ENCODE measurements around the gene FAM193A. TPM values are rescaled to one million over a fixed set of nuclear protein-coding genes. Genes with fewer than 3 reads are reported as not detected.

The FAM193A gene
- total RNA-seq, 1 donor from 2014 or later, result 14.6 TPM

DNA sequence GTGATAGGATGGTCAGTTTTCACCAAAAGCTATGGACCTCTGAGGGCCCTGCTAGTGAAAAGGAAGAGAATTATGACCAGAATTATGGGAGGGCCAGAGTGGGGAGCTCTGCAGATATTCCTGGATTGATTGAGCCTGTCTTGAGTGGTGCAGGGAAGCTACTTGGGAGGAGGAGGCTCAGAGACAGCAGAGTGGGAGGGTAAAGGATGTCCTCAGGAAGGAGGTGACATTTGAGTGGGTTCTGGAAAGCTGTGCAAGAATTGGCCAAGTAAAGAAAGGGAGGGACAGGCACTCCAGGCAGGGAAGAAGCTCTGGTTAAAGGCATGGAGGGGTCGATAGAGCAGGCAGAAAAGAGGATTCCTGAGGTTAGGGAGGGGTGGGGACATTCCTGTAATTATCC, 43.5 kb upstream of the FAM193A start:
- DNase-seq (ENCODE audit: low read depth), result no peak
- H3K4me3 ChIP-seq (ENCODE audit: low read depth, low read length), result no peak overlapping the region
- TF ChIP-seq CTCF (conservative IDR thresholded peaks at IDR 0.05; ENCODE audit: low read depth, low read length), result no peak

- no peak for TF ChIP-seq CTCF (conservative IDR thresholded peaks at IDR 0.05; ENCODE audit: low read depth, low read length)
Observed at GRCh38 chr4:2494992-2495391, 41.5 kb upstream of the FAM193A start.

DNA sequence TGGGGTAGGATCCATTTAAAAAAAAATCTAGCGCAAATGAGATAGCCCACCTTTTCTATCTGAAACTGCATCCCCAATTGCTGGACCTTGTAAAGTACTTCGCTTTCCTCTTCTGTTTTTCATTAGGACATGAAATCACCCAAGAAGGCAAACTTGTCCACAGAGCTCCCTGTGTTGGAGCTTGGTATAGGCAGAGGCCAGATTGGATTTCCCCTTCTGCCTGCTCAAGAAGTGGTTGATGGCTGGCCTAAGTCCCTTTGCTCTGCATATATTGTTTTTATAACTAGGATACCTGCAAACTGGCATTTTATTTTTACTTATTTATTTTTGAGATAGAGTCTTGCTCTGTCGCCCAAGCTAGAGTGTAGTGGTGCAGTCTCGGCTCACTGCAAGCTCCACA, 39.1 kb upstream of the FAM193A start:
- DNase-seq (ENCODE audit: low read depth), result no peak
- TF ChIP-seq CTCF (conservative IDR thresholded peaks at IDR 0.05; ENCODE audit: low read depth, low read length), result no peak
- H3K4me3 ChIP-seq (ENCODE audit: low read depth, low read length), result no peak overlapping the region

More at GRCh38 chr4:2494992-2495391, 41.5 kb upstream of the FAM193A start:
- no peak overlapping the region for H3K4me3 ChIP-seq (ENCODE audit: low read depth, low read length)
- no peak for DNase-seq (ENCODE audit: low read depth)

DNA sequence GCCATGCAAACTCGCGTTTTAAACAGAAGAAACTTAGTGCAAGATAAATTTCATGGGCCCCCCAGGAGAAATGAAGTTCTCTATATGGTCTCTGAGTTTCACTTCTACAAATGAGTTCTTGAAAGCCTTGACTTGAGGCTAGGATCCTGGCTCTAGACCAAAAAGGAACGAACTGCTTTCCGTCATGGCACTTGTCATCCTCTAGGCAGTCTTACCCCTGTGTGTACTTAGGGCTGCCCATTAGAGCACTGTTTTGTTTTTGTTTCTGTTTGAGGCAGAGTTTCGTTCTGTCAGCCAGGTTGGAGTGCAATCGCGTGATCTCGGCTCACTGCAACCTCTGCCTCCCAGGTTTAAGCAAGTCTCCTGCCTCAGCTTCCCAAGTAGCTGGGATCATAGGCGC, 38.5 kb upstream of the FAM193A start:
- TF ChIP-seq CTCF (conservative IDR thresholded peaks at IDR 0.05; ENCODE audit: low read depth, low read length), result no peak
- no peak for DNase-seq (ENCODE audit: low read depth)
- no peak overlapping the region for H3K4me3 ChIP-seq (ENCODE audit: low read depth, low read length)

DNA sequence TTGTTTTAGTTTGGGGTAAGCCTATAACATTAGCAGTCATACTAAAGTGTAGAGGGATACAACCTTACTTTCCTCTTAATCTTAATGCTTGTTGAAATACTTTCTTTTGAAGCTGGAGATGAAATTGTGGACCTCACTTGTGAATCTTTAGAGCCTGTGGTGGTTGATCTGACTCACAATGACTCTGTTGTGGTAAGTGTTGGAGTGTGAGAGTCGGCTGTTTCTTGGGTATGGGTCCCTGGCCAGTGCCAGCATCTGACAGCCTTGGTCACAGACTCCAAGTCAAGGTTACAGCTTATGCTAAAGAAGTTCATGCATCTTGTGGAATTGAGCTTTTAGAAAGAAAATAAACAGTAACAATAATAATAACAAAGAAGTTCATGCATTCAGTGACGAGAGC, 35.9 kb upstream of the FAM193A start:
- TF ChIP-seq CTCF (conservative IDR thresholded peaks at IDR 0.05; ENCODE audit: low read depth, low read length), result no peak
- no peak for DNase-seq (ENCODE audit: low read depth)

DNA sequence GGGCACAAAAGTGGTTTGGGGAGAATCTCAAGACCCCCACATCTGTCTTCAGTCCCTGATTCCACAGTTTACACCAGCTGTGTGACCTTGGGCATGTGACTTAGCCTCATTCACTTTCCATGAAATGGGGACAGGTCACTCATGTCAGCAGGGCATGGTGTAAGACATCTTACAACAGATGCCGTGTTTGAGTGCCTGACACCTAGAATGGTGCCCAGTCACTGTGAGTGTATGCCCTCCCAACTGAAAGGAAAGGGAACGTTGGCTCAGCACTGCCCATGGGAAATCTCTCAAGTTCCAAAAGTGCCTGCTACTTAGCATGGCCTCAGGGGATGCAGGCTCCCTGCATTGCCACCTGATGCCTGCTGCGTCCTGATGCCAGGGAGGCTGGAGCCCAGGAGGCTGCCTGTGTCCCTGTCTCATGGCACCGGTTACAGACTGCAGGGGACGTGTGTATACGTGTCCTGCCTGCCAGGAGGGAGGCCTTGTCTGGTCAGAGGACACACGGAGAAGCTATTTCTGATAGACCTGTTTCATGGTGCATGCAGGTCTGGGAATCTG, 35.3 kb upstream of the FAM193A start:
- TF ChIP-seq CTCF (conservative IDR thresholded peaks at IDR 0.05; ENCODE audit: low read depth, low read length), result no peak
- no peak overlapping the region for H3K4me3 ChIP-seq (ENCODE audit: low read depth, low read length)
- DNase-seq (ENCODE audit: low read depth), result no peak

More for the DNA sequence above, 35.9 kb upstream of the FAM193A start:
- H3K4me3 ChIP-seq (ENCODE audit: low read depth, low read length), result no peak overlapping the region

DNA sequence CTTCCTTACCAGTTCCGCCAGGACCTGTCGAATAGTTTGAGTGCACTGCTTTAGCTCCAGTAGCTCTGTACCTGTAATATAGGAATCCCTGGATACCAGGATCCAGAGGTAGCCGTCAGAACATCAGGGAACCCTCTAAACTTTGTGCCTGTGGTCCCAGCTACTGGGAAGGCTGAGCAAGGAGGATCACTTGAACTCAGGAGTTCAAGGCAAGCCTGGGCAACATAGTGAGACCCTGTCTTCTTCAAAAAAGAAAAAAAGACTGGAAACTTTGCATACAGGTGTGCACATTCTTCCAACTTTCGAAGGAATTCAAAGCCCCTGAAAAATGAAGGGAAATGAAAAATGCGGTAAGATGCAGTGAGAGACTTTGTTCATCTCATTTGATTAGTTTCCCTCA, 32.6 kb upstream of the FAM193A start:
- H3K4me3 ChIP-seq (ENCODE audit: low read depth, low read length), result no peak overlapping the region
- TF ChIP-seq CTCF (conservative IDR thresholded peaks at IDR 0.05; ENCODE audit: low read depth, low read length), result no peak
- no peak for DNase-seq (ENCODE audit: low read depth)

Measured in epithelial cell of proximal tubule (primary cell).